HFF-Myc (cell line): ENCODE data around the gene RTRAF.

ENCODE experiments used
- DNase-seq: peaks from one replicate; pipeline ENCODE4 v3.0.0-alpha.2; 2011; ENCODE audit warnings: low read depth; ENCODE audit errors: extremely low read depth
- H3K4me3 ChIP-seq: replicated peaks from 2 replicates; pipeline ENCODE4 v1.5.1; 2011; ENCODE audit warnings: low read depth, mild to moderate bottlenecking, control low read depth, low read length
- TF ChIP-seq, protein P1 (sequence below): IDR thresholded peaks from 2 replicates; pipeline ENCODE4 v1.5.1; 2012; ENCODE audit warnings: mild to moderate bottlenecking, low read depth, low read length, control low read depth; ENCODE audit errors: missing control alignments

The RTRAF gene

GRCh38 chr14:52014601-52015267 lies 25.4 kb downstream of the RTRAF start:
- DNase-seq = no peak

DNA sequence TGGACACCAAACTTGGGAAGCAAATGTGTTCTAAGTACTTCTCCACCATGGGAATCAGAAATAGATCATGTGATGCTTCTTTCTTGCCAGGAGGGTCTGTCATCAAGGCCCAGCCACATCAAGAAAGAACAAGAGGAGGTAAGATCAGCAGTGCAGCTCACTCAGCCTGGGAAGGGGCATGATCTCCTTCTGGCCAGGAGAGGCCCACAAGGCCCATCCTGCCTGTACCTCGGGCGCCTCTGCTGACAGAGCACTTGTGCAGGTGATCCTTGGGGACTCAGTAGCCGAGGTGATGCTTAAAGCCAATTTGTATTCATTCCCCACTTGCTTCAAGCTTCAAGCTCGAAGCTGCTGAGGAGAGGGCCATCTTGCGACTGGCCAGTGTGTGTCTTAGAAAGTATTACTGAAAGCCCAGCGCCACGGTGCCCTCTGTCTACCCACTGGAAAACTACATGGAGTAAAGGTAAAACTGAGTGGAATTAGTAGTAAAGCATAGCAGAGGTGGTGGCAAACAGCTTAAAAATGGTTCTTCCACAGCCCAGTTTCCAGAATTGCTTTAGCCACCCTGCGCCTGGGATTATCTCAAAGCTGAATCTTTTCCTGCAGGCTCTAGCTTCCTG lies 26.2 kb downstream of the RTRAF start:
- no peak overlapping the region for H3K4me3 ChIP-seq
- no peak for DNase-seq
- TF ChIP-seq, protein P1, sequence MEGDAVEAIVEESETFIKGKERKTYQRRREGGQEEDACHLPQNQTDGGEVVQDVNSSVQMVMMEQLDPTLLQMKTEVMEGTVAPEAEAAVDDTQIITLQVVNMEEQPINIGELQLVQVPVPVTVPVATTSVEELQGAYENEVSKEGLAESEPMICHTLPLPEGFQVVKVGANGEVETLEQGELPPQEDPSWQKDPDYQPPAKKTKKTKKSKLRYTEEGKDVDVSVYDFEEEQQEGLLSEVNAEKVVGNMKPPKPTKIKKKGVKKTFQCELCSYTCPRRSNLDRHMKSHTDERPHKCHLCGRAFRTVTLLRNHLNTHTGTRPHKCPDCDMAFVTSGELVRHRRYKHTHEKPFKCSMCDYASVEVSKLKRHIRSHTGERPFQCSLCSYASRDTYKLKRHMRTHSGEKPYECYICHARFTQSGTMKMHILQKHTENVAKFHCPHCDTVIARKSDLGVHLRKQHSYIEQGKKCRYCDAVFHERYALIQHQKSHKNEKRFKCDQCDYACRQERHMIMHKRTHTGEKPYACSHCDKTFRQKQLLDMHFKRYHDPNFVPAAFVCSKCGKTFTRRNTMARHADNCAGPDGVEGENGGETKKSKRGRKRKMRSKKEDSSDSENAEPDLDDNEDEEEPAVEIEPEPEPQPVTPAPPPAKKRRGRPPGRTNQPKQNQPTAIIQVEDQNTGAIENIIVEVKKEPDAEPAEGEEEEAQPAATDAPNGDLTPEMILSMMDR = peak; percentile 56

More at GRCh38 chr14:52014601-52015267, 25.4 kb downstream of the RTRAF start:
- TF ChIP-seq, protein P1 = no peak
- H3K4me3 ChIP-seq = no peak overlapping the region

- TF ChIP-seq, protein P1 = no peak
- peak; percentile 52 for DNase-seq
- H3K4me3 ChIP-seq = no peak overlapping the region
These were observed 28.9 kb downstream of the RTRAF start for GRCh38 chr14:52018252-52018651.

GRCh38 chr14:52018970-52019369 lies 29.6 kb downstream of the RTRAF start:
- DNase-seq = no peak
- H3K4me3 ChIP-seq = no peak overlapping the region
- TF ChIP-seq, protein P1 = no peak

DNA sequence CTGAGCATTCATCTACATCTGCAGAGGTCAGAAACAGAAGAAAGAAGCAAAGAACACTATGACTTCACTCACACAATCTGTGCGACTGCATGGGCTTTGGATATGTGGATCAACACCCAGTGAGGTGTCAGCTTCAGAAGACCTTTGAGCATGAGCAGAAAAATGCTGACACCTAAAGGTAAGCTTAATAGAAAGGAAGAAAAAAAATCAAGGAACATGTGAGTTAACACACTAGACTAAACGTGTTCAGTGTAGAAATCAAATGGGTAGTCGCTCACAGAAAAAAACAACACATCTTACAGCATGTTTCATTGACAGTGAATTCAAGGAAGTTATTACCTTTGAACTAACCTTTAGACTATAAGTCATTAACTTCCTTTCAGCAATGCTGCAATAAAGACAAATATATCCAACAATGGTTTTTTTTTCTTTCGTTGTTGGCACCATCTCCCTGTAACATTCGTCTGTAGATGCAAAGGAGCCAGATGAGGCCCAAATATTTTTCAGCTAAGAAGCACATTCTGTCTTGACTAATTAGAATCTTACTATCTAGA lies 30.9 kb downstream of the RTRAF start:
- DNase-seq = no peak

GRCh38 chr14:52020866-52021717 lies 31.7 kb downstream of the RTRAF start:
- TF ChIP-seq, protein P1 = no peak
- no peak for DNase-seq

More for the DNA sequence above, 30.9 kb downstream of the RTRAF start:
- no peak overlapping the region for H3K4me3 ChIP-seq
- TF ChIP-seq, protein P1 = no peak

More at GRCh38 chr14:52020866-52021717, 31.7 kb downstream of the RTRAF start:
- H3K4me3 ChIP-seq = no peak overlapping the region
